Muscle layer of duodenum (tissue), 2 donors: ENCODE data around the gene PPFIBP1.

ENCODE experiments used
- H3K27ac ChIP-seq: one replicate; pipeline ENCODE4 v1.7.0; 2013; ENCODE audit warnings: mild to moderate bottlenecking, low read length
- H3K27me3 ChIP-seq: one replicate; pipeline ENCODE4 v1.7.0; 2013; ENCODE audit warnings: low read depth, mild to moderate bottlenecking, control low read depth, low read length
- H3K36me3 ChIP-seq, 2 donors: one replicate each; pipeline ENCODE4 v1.7.0; 2013; ENCODE audit warnings: low read length in 2 of 2, control low read depth in 1 of 2, mild to moderate bottlenecking in 1 of 2; ENCODE audit not compliant: insufficient read depth in 2 of 2, control insufficient read depth in 1 of 2
- H3K4me1 ChIP-seq, 2 donors: one replicate each; pipeline ENCODE4 v1.7.0; 2013; ENCODE audit warnings: low read length in 2 of 2, mild to moderate bottlenecking in 2 of 2, control low read depth in 1 of 2, moderate library complexity in 1 of 2; ENCODE audit not compliant: insufficient read depth in 2 of 2, control insufficient read depth in 1 of 2
- H3K4me3 ChIP-seq, 2 donors: one replicate each; pipeline ENCODE4 v1.7.0; 2013; ENCODE audit warnings: low read length in 2 of 2, low read depth in 1 of 2, mild to moderate bottlenecking in 1 of 2
- H3K9me3 ChIP-seq, 2 donors: one replicate each; pipeline ENCODE4 v1.7.0; 2013; ENCODE audit warnings: low read length in 2 of 2, control low read depth in 1 of 2, mild to moderate bottlenecking in 1 of 2; ENCODE audit not compliant: control insufficient read depth in 1 of 2
- donor health status: healthy.

Gene PPFIBP1

DNA sequence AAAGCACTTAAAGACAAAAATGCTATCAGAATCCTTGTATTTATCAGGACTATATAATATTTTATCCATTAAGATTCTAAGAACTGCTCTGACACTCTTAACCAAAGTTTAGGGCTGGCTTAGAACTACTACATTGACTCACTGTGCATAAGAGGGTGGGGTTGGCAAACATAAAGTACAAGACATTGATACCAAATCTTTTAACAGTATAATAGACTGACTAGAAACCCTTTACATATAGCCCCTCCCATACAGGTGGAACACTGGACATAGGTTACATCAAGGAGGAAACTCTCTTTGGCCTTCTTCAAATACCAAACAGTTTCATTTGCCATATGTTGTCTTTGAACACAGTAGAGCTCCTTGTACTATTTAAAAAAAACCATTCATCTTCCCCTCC lies 156.6 kb downstream of the PPFIBP1 start:
- Histone ChIP-seq H3K4me1 (no peaks in the 10 kb centered on the region), H3K36me3 (peaks cover 17 to 61% of the 10 kb centered on the region in 2 donors), H3K27me3 (no peaks in the 10 kb centered on the region), H3K4me3 (no peak overlapping the region), H3K9me3 (no peaks in the 10 kb centered on the region), H3K27ac (no peak overlapping the region)

GRCh38 chr12:27682534-27682933 lies 158.5 kb downstream of the PPFIBP1 start:
- no peak overlapping the region for H3K27ac ChIP-seq
- H3K4me3 ChIP-seq, result no peak overlapping the region
- H3K9me3 ChIP-seq, result no peaks in the 10 kb centered on the region
- H3K4me1 ChIP-seq, result no peaks in the 10 kb centered on the region
- H3K27me3 ChIP-seq, result no peaks in the 10 kb centered on the region
- peaks cover 18 to 56% of the 10 kb centered on the region in 2 donors for H3K36me3 ChIP-seq

DNA sequence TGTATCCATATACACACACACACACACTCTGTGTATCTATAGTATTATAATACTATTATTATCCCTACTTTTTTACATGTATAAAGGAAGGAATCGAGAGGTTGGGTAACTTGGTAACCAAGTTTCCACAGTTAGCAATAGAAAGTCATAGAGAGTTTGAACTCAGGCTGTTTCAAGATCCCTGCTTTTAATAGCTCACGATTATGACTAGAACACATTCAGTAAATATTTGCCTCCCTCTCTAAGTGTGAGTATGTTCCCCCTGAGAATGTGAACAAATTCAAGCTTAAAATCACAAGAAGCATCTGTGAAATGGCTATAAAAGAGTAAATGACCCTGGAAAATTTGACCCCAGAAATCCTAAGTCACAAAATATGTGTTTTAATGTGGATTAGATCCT lies 161.3 kb downstream of the PPFIBP1 start:
- Histone ChIP-seq H3K9me3 (no peaks in the 10 kb centered on the region), H3K4me1 (no peaks in the 10 kb centered on the region), H3K36me3 (peaks cover 23 to 69% of the 10 kb centered on the region in 2 donors), H3K27me3 (no peaks in the 10 kb centered on the region), H3K4me3 (no peak overlapping the region), H3K27ac (no peak overlapping the region)

- Histone ChIP-seq H3K36me3 (peaks cover 22 to 64% of the 10 kb centered on the region in 2 donors), H3K4me1 (no peaks in the 10 kb centered on the region), H3K27me3 (no peaks in the 10 kb centered on the region), H3K9me3 (no peaks in the 10 kb centered on the region), H3K4me3 (no peak overlapping the region), H3K27ac (no peak overlapping the region)
Observed at GRCh38 chr12:27686147-27686546, 162.1 kb downstream of the PPFIBP1 start.

DNA sequence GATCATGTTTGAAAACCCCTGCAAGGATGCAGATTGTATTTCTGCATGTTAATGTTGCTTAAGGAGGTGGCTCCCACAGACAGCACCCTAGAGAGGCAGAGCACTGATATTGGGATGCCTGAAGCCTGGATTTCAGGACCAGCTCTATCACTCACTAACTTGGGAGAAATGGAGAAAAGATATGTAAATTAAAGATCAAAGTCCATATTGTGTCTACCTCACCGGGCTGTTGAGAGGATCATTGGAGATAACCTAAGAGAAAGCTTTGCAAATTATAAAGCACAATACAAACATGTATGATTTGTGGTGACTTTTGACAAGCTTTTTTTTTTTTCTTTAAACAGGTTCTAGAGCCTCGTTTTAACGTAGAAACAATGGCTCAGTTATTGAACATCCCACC lies 164.7 kb downstream of the PPFIBP1 start:
- no peaks in the 10 kb centered on the region for H3K27me3 ChIP-seq
- H3K36me3 ChIP-seq, result peaks cover 30 to 51% of the 10 kb centered on the region in 2 donors
- H3K27ac ChIP-seq, result no peak overlapping the region
- H3K4me1 ChIP-seq, result no peaks in the 10 kb centered on the region
- H3K4me3 ChIP-seq, result no peak overlapping the region
- no peaks in the 10 kb centered on the region for H3K9me3 ChIP-seq

GRCh38 chr12:27689558-27690180 lies 165.7 kb downstream of the PPFIBP1 start:
- Histone ChIP-seq H3K27ac (no peak overlapping the region), H3K9me3 (no peaks in the 10 kb centered on the region), H3K4me3 (no peak overlapping the region), H3K36me3 (peaks cover 30 to 51% of the 10 kb centered on the region in 2 donors), H3K4me1 (no peaks in the 10 kb centered on the region), H3K27me3 (no peaks in the 10 kb centered on the region)

DNA sequence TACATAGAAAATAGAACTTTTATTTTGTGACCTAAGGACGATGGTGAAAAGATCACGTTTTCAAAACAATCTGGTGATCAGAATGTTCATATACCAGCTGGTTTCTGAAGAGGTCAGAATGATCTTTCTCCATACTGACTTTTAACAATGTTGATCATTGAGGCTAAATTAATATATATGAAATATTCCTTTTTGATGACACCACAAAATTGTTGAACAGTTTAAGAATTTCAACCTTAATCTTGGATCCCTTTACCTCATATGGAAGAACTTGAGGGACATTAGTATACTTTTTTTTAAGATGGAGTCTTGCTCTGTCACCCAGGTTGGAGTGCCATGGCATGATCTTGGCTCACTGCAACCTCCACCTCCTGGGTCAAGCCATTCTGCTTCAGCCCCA lies 169.4 kb downstream of the PPFIBP1 start:
- H3K27me3 ChIP-seq, result no peaks in the 10 kb centered on the region
- H3K9me3 ChIP-seq, result no peaks in the 10 kb centered on the region
- no peak overlapping the region for H3K4me3 ChIP-seq
- peaks cover 22 to 33% of the 10 kb centered on the region in 2 donors for H3K36me3 ChIP-seq
- peaks cover 0 to 8% of the 10 kb centered on the region in 2 donors for H3K4me1 ChIP-seq
- H3K27ac ChIP-seq, result no peak overlapping the region

GRCh38 chr12:27695556-27696292 lies 171.7 kb downstream of the PPFIBP1 start:
- Histone ChIP-seq H3K36me3 (peaks cover 8 to 12% of the 10 kb centered on the region in 2 donors), H3K9me3 (no peaks in the 10 kb centered on the region), H3K4me3 (no peak overlapping the region), H3K27ac (no peak overlapping the region), H3K27me3 (no peaks in the 10 kb centered on the region), H3K4me1 (peaks cover 0 to 12% of the 10 kb centered on the region in 2 donors)

GRCh38 chr12:27696293-27696652 lies 172.3 kb downstream of the PPFIBP1 start, which contains the start of gene REP15:
Gene REP15 (plus strand): TSS chr12:27696447. CDS start chr12:27696563, 116 bp downstream.
- Histone ChIP-seq H3K27me3 (no peaks in the 10 kb centered on the region), H3K27ac (no peak within 1 kb of the TSS), H3K36me3 (peaks cover 8 to 12% of the 10 kb centered on the region in 2 donors), H3K4me1 (peaks cover 0 to 12% of the 10 kb centered on the region in 2 donors), H3K9me3 (no peaks in the 10 kb centered on the region), H3K4me3 (no peak within 1 kb of the TSS)

GRCh38 chr12:27696864-27697564 lies 173.0 kb downstream of the PPFIBP1 start:
- Histone ChIP-seq H3K4me3 (no peak overlapping the region), H3K4me1 (peaks cover 0 to 12% of the 10 kb centered on the region in 2 donors), H3K36me3 (peaks cover 3 to 7% of the 10 kb centered on the region in 2 donors), H3K9me3 (no peaks in the 10 kb centered on the region), H3K27me3 (no peaks in the 10 kb centered on the region), H3K27ac (no peak overlapping the region)

- no peak overlapping the region for H3K27ac ChIP-seq
- peaks cover 0 to 4% of the 10 kb centered on the region in 2 donors for H3K4me1 ChIP-seq
- H3K4me3 ChIP-seq, result no peak overlapping the region
- H3K36me3 ChIP-seq, result no peaks in the 10 kb centered on the region
- no peaks in the 10 kb centered on the region for H3K27me3 ChIP-seq
- no peaks in the 10 kb centered on the region for H3K9me3 ChIP-seq
Observed at GRCh38 chr12:27703720-27704452, 179.9 kb downstream of the PPFIBP1 start.
